ENCODE measurements around the gene CD63.

The CD63 gene

DNA sequence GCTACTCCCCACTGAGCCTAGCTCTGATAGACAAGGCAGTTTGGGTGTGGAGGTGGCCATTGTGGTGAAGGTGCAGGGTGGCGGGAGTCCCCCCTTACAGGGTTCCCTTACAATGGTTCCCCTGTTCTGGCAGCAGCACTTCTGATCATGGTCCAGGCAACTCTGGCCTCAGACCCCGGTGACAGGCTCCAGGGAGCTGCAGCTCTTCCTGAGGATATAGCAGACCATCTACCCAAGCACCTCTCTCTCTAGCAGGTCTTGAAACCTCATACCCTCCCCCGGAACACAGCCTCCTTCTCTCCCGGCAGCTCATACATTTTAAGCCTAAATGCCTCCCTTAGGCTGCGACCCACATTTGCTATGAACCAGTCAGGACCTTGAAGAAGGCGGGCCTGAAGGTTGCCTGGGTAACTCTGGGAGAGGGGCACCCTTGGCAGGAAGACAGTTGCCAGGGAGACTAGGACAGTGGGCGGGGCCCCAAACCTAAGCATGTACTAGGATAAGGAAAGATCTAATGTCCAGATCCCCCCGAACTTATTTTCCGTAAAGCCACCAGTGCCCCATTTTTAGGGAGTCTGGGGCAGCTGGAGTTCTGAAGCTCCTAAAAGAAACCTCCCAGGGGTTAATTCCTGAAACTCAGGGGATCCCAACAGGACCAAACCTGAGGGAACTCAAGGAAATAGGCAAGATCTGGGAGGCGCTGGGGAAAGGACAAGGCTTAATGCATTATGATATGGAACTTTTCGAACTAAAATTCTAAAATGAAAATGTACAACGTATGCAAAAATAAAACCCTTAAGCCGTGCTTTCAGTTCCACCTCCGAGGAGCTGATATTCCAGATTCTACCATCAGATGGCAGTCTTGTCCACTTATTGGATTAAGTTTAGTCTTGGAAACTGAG lies 9.6 kb upstream of the CD63 start:
- DNase-seq = peak; percentile 94

- DNase-seq = peak; percentile 77
Measured at GRCh38 chr12:55737581-55738122, 8.8 kb upstream of the CD63 start.

- DNase-seq = peak; percentile 90
Measured at GRCh38 chr12:55736780-55737580, 8.2 kb upstream of the CD63 start.

DNA sequence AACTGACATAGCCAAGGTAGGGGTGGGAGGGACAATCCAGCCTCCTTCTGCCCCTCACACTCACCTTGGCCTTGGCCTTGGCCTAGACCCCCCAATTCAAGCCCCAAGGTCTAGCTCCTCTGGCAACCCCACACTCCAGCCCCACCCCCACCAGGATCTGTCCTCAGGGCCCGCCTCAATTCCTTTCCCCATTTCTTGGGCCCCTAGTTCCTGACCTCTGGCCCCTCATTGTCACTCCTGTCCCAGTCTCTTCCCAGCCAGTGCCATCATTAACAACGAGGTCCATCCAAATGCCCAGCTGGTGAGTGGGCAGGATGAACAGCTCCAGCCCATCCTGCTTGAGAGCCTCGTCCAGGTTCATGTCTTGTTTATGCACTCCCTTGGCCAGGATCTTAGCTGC lies 7.3 kb upstream of the CD63 start:
- DNase-seq = no peak

DNA sequence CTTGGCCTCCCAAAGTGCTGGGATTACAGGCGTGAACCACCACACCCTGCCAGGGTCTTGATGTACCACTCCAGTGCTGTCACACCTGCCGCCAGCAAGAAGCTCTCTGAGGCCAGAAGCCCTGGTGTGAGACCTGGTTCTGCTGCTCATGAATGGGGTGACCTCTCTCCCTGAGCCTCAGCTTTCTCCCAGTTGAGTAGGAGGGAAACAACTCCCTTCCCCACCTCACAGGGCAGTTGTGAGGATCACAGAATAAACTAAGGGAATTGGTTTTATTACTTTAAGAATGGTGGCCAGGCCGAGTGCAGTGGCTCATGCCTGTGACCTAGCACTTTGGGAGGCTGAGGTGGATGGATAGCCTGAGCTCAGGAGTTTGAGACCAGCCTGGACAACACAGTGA lies 5.8 kb upstream of the CD63 start:
- DNase-seq = no peak

GRCh38 chr12:55733858-55734257 lies 5.0 kb upstream of the CD63 start:
- DNase-seq = no peak

DNA sequence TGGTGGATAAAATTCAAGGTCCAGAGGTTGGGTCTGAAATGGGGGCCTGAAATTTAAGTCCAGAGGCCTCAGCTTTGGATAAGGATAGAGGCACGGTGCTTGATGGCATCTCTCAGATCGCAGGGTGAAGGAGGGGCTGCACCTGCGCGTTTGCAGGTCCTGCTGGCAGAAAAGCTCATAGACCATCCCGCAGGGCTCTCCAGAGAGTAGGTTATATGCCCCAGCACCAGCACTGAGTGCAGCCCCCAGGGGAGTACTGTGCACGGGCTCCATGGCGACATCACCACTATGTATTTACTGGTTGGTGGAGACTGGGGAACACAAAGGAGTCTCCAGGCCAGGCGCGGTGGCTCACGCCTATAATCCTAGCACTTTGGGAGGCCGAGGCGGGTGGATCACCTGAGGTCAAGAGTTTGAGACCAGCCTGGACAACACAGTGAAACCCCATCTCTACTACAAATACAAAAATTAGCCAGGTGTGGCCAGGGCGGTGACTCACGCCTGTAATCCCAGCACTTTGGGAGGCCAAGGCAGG lies 4.3 kb upstream of the CD63 start:
- no peak for DNase-seq

DNA sequence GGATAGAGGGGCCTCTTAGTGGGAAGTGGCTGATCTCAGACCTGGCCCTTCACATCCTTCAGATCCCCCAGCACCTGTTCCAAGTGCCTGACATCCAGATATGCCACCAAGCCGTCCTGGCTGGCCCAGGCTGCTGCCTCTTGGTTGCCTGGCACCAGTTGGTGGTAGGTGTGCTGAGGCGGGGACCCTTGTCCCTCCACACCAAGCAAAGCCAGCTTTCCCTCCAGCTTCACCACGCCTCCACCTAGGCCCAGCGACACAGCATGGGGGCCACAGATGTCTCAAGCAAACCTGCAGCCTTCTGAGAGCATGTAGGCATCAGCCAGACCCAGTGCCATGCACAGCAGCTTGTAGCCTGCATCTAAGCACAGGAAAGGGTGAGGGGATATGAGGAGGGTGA lies 3.5 kb upstream of the CD63 start:
- no peak for DNase-seq

- DNase-seq = peak; percentile 60
Measured at GRCh38 chr12:55729819-55730818, 1.3 kb upstream of the CD63 start.

DNA sequence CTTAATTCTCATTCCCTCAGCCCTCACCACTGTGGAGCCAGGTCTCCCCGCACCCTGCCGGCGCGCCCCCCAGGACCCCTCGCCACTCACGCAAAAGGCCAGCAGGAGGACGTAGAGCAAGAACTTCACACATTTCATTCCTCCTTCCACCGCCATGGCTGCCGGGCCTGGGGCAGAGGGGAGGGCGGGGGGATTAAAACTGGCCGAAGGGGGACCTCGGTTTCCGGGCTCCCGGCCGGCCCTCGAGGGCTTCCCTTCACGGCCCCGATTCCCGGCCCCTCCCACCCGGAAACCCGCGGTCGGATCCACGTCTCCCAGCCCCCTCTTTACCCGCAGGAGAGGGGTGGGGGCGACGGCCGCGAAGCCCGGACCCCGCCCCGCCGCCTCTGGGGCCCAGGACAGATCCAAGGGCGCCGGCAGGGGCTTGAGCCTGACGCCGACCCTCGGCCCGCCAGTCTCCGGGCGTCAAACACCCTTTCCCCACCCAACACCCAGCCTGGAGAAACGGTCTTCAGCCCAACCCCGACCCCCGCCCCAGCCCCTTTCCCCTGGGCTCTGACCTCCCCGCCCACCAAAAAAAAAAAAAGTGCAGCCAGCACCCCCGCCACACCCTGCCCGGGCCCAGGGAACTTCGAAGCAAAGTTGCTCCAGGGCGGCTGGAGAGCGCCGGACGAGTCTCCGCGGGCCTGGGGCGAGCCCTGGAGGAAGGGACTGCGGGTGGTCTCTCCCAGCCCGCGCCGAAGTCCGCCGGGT lies 447 bp downstream of the CD63 start:
- peak; percentile 55 for DNase-seq

DNA sequence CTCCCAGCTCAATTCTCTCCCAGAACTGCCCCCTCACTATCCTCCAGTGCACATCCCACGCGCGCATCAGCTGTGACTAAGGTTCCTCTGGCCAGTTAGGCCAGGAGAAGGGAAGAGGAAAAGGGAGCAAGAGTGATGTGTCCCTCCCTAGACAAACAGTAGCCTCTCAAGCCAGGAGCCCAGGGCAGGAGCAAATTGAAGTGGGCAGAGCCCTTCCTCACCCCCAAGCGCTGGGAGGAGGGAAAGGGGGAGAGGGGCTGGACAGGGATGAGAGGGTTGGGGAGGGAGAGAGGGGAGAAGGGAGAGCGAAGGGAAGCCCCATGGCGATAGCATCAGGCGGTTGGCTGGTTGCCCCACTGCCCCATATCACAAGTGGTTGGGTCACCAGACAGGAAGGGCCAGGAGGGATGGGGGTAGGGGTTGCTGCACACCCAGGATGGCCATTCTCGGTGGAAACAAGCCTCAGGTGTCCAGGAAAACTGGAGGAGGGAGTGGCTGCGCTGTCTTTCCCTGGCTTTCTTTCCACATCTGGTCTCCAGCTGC lies 1.1 kb downstream of the CD63 start:
- no peak for DNase-seq

DNA sequence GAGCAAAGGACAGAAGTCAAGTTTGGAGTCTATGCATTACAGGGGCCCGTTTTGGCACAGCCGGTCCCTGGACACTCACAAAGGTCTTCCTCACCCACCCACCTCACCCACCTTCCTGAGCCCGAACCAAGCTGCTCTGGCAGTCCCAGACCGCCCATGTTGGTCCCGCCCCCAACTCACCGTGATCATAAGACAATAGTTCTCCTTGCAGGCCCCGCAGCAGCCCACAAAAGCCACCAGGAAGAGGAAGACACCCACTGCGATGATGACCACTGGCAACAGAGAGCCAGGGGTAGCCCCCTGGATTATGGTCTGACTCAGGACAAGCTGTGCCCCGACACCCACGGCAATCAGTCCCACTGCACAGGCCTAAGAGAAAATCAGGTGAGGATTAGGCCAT lies 1.8 kb downstream of the CD63 start:
- no peak for DNase-seq

GRCh38 chr12:55725556-55725955 lies 3.3 kb downstream of the CD63 start:
- DNase-seq = no peak

GRCh38 chr12:55724940-55725309 lies 3.9 kb downstream of the CD63 start:
- DNase-seq = no peak

DNA sequence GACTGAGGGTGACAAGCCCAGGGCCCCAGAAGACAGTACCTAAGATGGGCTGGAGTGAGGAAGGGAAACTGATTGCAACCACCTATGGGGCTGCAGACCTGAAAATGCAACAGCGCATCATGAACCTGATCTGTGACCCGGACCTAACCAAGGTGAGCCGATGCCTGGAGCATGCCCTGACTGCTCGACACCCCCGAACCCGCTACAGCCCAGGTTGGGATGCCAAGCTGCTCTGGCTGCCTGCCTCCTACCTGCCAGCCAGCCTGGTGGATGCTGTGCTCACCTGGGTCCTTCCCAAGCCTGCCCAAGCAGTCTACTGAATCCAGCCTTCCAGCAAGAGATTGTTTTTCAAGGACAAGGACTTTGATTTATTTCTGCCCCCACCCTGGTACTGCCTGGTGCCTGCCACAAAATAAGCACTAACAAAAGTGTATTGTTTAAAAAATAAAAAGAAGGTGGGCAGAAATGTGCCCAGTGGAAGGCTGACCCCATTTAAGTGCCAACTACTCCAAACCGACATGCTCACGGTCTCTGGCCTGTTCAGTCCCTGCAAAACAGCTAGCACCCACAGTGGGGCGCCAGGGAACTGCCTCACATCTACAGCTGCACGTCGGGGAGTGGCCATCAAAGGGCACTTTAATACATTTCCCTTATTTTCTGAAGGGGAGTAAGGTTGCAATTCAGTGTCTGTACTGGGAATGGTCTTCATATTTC lies 4.4 kb downstream of the CD63 start:
- peak; percentile 69 for DNase-seq

GRCh38 chr12:55723516-55724225 lies 5.1 kb downstream of the CD63 start:
- no peak for DNase-seq

- no peak for DNase-seq
Measured at GRCh38 chr12:55722948-55723347, 5.9 kb downstream of the CD63 start.

- DNase-seq = no peak
Measured at GRCh38 chr12:55721601-55722213, 7.1 kb downstream of the CD63 start.

DNA sequence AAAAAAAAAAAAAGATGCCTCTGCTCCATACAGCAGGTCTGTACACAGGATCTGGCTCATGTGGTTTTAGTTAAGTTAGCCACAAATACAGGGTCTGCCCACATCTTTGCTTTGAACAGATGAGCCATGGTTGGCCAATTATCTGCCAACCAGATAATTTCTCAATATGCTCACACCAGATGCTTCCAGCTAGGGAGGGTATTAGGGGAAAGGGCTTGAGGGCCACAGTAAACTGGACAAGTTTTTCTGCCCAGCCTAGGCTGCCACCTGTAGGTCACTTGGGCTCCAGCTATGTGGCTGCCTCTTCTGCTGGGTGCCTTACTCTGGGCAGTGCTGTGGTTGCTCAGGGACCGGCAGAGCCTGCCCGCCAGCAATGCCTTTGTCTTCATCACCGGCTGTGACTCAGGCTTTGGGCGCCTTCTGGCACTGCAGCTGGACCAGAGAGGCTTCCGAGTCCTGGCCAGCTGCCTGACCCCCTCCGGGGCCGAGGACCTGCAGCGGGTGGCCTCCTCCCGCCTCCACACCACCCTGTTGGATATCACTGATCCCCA lies 7.8 kb downstream of the CD63 start:
- peak; percentile 72 for DNase-seq
